SKM-1 treated with dmso at 0.1 percent for 144 hours (cell line): ENCODE results near the gene MED27.
"Not testable (repeated sequence)": the region's sequence is repeated elsewhere in the genome, so short reads cannot be mapped to it uniquely, and the experiment has no call there.

Experiments
- DNase-seq: peaks from one replicate; lab custom pipeline; 2025; ENCODE audit not compliant: unreplicated experiment; lab: John Stamatoyannopoulos, UW

Gene MED27

DNA sequence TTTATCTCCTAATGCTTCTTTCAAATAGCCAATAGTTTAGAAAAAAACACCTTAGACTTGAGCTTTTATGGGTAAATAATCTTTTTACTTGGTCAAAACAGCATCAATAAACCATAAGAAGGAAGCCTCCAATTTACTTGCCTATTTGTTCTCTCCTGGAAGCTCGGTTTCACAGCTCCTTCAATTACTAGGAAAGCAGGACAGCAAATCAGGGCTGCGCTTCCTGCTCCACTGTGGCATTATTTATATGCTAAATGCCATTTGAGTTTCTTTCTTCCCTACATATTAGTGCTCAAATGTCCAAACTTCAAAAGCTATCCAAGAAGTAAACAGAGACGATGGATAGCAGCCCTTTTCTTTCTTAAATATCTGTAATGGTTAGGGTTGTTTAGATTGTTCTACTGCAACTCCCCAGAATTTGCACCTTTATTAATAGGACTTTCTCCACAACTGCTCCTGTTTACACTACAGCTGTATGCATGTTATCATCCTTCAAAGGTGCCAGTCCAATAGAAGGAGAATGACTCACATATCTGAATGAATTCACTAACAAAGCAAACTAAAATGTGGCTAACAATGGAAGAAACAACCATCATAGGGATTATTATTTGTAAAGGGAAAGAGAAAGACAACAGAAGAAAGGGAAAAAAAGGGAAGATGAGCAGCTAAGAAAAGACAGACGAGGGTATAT is 58.7 kb downstream of the MED27 start:
- DNase-seq = no peak

DNA sequence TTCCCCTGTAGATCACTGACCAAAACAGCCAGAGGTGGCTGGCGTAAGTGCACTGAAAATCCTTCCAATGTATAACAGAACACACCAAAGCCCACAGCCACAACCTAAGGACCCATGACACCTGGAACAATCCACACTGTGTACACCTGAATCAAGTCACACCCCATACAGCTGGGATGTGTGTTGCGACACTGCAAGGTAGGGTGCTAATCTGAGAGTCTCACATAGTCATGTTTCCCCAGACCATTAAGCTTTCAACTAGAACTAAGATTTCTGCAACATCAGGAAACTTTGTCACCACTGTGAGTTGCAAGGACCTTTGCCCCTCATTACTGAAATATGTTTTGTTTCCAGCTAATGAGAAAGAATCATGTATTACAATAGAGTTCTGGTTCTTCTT is 59.4 kb downstream of the MED27 start:
- no peak for DNase-seq

DNA sequence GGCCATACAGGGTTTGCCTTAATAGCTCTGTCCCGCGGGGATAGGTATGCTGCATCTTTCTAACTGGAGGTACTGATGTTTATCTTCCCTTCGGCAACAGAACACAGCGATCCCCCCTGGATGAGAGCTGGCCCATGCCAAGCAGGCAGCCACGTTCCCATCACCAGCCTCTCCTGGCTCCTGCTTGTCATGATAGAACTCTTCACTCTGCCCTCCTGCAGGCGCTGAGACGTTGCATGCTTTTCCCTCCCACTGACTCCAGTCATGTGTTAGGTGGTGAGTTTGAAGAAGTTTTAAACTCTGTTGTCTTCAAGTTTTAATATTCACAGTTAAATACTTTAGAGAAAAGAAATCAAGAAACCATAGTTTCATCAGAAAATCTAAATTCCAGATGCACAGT is 60.0 kb downstream of the MED27 start:
- DNase-seq = no peak

DNA sequence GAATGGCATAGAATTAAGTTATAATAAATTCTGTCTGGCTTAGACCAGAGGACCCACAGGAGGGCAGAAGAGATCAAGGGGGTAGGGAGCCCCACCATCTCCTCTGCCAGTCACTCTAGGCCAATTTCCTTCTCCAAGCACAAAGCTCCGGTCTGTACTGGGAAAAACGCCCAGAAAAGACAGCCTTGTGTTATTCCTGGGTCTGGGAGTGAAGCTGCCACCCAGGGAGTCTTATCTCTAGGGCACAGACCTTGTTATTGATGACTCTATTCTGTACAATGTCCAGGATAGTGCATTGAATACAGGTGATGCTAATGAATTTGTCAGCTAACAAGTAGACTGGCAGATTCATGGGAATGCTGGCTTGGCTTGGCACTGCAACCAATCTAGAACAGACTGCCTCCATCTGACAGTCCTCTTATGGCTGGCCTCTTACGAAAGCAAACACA is 60.7 kb downstream of the MED27 start:
- no peak for DNase-seq

DNA sequence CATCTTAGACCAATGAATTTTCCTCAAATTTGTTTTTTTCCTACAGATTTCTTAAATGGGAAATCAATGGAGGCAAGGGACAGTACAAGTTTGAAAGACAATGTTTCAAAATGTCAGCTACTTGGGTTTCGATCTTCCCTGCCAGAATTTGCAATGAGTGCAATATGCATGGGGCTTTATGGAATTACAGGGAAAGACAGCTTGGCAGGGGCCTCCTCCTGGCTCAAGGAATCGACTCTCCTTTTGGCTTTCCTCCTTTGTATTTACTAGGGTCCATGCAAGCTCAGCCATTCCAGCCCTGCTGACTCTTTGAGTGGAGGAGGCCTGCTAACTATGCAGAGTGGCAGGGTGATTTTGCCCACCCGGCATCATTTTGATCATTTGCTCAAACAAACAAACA is 63.2 kb downstream of the MED27 start:
- no peak for DNase-seq

DNA sequence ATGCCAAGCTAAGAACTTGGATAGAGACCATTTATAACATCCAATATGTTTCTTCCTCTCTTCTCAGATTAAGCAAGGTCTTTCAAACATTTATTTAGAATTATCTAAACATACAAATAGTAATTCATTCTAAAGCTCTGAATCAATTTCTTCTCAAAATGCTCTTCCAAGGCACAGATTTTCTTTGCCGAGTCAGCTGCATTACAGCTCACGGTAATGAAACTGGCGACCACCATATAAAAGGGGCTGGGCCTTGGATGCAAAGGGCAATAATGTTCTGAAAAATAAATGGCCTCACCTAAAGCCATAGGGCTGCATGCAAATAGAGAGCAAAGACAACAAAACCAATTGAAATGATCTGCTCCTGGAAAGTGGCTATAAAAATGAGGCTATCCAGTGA is 63.8 kb downstream of the MED27 start:
- no peak for DNase-seq

DNA sequence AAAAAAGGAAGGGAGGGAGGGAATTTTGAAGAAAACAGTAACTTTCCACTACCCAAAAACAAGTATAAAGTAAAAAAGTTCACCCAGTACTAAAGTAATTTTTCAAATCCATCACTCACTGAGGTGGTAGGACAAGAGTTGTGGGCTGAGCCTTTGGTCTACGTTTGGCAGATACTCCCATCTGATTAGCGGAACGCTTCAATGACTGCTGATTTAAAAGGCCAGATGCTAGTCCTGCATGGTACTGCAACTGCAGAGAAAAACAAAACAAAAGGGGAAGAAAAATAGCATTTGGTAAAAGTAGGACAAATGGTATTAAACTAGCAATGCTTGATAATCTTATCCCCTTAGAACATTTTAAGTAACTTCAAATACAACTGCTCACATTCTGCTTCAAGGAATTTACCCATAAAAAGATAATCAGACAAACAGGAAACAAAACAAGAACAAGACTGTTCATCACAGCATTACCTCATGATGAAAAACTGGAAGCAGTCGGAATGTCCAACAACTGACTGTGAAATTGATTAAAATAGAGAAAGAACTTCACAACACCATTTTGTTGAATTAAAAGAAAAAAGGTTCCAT is 65.4 kb downstream of the MED27 start:
- DNase-seq = no peak

DNA sequence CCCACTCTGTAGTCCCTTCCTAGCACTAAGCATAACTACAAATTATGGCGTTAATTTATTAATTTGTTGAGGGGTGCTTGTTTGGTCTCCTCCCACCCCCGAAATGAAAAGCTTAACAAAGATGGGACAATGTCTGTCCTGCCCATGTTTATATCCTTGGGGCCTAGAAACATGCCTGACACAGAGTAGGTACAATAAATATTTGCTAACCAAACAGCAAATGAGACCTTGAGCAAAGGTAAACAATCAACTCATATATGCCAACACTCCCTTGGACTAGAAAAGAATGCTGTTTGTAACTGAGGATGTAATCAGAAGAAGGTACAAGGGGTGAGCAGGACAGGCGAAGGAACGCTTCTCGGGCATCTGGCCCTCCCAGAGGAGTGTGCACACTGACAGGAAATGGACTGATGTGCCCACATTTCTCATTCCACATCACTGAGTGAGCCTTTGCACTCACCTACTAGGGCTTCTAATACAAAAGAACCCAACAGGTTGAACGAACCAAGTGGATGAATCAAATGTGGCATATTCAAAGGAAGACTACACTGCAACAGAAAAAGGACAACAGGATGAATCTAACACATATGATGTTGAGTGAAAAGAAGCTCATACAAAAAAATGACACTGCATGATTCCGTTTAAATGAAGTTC is 66.8 kb downstream of the MED27 start:
- no peak for DNase-seq

DNA sequence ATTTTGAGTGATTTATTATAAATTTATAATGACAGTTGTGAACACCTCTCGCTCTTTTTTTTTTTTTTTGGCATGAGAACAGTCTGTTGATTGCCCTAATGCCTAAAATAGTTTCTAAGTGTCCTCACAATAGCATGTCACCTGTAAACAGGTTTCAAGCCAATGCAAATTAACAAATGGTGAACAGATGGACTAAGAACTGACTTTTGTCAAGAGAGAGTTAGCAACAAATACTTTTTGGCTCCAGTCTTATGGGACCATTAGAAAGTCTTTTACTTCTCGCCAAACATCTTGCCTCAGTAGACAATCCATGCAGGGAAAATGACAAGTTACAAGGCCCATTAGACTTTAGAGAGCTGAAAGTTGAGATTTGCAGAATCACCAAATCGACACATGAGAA is 67.8 kb downstream of the MED27 start:
- no peak for DNase-seq

DNA sequence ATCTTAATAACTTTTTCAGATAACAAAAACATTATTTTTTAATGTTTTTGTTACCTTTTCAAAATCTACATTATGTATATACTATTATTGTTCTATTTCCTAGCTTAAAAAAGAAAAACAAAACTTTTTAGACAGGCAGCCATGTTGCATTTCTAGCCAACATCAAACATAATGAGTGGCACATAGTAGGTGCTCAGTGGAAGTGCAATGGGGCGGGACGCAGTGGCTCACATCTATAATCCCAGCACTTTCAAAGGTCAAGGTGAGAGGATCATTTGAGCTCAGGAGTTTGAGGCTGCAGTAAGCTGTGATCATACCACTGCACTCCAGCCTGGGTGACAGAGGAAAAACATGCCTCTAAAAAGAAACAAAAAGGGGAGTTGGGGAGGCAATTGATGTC is 68.4 kb downstream of the MED27 start:
- DNase-seq = no peak

DNA sequence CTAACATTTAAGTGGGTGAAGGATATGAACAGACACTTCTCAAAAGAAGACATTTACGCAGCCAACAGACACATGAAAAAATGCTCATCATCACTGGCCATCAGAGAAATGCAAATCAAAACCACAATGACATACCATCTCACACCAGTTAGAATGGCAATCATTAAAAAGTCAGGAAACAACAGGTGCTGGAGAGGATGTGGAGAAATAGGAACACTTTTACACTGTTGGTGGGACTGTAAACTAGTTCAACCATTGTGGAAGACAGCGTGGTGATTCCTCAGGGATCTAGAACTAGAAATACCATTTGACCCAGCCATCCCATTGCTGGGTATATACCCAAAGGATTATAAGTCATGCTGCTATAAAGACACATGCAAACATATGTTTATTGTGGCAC is 69.5 kb downstream of the MED27 start:
- DNase-seq = not testable (repeated sequence)

DNA sequence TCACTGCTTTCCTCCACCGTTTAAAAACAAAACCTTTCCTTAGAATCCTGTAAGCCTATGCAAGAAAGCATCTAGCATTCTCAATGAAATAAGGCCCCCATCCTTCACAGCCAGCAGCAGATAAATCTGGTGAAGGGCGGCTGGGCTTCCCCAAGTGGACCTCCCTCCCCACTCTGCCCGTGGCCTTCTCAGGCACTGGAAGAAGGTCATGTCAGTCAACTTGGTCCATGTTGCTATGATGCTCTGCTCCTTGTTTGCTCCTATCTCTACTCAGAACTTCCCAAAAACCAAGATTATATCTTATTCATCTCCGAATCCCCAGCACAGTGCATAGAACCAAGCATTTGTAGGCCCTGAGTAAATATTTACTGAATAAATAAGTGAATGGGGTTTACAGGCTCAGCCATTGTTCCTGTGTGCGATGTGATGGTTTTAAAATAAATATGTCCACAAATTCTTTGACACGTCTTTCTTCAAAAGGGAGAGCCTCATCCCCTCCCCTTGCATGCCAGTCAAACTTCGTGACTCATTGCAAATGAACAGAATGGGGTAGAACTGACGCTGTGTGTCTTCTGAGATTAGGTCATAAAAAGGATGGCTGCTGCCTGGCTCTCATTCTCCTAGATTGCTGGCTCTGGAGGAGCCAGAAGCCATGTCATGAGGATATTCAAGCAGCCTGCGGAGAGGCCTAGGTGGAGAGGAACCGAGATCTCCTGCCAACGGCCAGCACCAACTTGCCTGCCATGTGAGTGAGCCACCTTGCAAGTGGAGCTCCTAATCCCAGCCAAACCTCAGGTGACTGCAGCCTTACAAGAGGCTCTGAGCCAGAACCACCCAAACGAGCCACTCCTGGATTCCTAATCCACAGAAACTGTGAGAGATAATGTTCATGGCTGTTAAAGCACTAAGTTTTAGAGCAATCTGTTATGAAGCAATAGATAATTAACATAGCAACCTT is 70.5 kb downstream of the MED27 start:
- no peak for DNase-seq

DNA sequence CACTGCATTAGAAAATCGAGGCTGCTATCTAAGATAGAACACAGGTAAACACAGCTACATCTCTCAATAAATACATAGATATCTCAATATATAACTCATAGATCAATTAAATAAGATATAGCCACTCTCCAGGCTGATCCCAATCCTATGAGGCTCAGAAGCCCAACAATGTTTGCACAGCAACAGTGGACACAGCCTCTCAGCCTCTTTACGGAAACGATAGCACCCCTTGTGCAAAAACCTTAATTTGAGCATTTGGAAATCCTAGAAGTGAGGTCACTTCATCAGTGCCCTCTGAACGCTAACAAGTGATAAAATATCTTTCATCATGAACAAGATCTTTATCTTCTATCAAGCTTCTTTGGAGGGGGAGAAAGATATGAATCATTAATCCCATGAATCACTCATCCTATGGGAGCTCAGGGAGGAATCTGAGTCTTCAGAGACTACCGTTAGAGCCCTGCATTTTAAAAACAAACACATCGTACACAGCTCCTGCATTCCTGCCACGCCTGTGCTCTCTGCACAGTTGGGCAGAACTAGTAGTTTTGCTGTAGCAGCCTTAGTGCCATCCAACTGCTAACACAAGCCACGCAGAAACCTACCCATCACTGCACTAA is 71.4 kb downstream of the MED27 start:
- DNase-seq = no peak

DNA sequence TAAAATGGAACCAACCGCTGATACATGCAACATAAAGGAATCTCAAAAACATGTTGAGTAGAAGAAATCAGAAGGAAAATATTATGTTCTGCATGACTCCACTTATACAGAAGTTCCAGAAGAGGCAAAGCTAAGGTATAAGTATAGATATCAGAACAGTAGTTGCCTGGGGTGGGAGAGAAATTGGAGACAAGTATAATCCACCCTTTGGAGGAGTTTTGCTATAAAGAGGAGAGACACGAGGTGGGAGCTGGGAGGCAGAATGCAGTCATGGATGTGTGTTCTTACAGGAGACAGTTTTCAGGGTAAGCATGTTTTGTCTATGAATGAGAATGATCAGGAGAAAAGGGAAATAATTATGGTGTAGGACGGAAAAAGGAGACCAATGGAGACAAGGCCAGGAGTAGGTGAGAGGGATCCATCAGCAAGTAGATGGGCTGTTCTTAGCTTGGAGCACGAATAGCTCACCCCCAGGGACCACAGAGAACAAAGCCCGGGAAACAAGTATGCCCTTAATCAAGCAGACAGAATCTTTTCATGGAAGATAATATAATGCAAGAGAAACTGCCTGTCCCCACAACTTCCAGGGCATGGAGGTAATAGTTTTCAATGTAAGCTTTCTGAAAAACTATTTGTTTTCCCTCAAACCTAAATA is 72.2 kb downstream of the MED27 start:
- no peak for DNase-seq

DNA sequence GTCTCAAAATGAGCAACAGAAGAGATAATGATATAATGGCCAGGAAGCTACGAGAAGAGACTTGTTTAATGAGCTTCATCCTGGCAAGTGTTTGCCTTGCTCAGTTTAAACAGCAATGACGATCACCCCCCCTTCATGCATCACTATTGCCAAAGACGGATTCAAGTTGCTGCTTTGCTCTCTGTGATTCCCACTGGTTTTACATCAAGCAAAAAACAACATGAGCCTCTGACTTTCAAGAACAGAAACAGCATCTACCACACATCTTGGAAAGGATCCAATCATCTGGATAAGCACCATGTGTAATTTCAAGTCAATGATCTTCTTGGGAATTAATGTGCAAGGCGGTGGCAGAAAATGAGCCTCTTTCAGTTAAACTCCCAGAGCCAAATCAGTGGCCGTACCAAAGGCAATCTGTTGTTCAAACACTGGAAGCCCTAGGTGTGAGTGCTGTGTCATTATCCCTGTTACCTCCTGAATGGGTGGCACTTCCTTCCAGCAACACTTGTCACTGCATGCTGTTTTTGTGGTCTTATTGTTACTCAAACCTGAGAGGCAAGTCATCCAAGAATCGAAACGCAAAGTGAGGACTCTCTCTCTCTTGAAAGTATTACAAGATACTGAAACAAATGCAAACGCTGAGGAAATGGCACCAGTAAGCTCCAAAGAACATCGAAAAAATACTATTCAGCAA is 72.8 kb downstream of the MED27 start:
- no peak for DNase-seq

DNA sequence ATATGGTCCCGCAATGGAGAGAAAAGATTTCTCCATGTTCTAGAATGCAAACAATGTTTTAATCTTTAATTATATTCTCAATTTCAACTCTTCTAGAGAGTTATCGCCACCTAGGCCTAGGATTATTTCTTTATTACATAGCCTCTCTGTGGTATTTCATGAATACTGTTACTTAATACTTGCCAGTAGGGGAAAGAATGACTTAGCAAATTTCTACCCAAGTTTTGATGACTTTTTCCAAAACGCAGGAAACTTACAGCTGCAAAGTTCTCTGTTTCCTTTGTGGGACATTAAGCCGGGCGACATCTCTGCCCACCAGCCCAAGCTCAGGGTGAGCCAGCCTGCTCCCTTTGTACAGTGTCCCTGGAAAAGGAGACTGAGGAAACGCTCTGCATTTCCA is 73.8 kb downstream of the MED27 start:
- DNase-seq = no peak

DNA sequence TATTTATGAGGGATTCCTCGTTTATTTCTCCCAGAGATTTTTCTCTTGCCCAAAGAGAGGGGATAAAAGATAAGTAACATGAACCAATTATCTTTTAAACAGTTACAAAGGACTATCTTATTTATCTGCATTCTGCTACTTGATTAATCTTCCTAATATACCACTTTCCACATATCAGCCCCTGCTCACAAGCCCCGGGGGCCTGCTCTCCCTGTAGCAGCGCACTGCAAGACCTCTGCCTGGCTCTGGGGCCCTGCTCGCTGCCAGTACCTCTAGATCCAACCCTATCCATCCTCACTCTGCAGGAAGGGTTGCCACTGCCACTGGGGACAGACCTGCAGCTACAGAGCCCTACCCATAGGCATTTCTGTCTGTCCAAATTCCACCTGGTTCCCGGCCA is 75.3 kb downstream of the MED27 start:
- DNase-seq = no peak

DNA sequence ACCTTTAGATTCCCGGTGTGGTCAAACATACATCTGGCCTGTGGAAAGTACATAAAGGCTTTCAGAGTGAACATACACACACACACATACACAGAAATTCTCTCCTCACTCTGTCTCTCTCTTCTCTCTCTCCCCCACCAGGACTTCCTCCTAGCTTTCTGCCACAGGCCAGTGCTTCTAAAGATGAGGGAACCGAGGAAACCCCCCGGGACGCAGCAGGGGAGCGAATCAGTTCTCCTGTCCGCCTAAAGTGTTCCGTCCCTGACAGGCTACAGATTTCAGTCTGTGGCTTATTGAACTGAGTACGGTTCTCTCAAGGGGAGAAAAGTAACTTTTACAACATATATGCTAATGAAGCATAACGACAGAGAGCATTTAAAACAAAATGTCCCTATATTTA is 75.8 kb downstream of the MED27 start:
- no peak for DNase-seq

DNA sequence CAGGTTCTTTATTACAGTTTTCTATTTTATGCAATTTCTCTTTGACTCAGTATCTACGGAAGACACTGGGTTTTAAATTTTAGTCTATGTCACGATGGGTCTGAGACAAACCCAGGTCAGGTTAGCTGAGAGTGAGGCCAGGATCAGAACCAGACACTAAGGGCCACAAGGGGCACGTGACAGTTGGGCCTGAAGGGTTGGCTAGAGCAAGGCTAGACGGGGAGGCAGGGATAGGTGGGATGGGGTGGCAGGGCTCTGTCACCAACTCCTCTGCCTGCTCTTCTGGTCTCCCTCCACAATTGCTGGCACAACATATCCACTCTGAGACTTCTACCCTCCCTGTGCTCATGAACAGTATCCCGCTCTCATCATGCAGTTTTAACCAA is 76.4 kb downstream of the MED27 start:
- no peak for DNase-seq
